ENCODE measurements around the gene COL4A1. TPM values are rescaled to one million over a fixed set of nuclear protein-coding genes. Genes with fewer than 3 reads are reported as not detected.

Gene COL4A1
- total RNA-seq, 2 experiments from 2014 or later = 0.08 to 0.16 TPM

DNA sequence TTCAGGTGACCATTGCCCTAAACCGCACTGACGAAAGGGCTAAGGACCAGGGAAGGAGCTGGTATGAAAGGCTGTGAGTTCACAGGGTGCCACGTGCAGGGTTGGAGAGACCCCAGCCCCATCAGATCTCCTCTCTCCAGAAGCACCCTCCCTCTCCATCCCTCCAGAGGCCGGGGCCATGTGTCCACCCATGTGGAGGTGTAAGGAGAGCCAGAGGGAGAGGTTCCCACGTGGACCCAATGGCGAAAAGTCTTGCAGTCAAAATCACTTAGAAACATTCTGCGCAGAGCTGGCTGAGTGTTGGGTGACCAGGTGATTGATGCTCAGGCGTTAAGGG, 168.3 kb downstream of the COL4A1 start:
- H3K27me3 Mint-ChIP-seq = peaks cover 40% of the 10 kb centered on the region
- H3K4me3 Mint-ChIP-seq = no peak overlapping the region

DNA sequence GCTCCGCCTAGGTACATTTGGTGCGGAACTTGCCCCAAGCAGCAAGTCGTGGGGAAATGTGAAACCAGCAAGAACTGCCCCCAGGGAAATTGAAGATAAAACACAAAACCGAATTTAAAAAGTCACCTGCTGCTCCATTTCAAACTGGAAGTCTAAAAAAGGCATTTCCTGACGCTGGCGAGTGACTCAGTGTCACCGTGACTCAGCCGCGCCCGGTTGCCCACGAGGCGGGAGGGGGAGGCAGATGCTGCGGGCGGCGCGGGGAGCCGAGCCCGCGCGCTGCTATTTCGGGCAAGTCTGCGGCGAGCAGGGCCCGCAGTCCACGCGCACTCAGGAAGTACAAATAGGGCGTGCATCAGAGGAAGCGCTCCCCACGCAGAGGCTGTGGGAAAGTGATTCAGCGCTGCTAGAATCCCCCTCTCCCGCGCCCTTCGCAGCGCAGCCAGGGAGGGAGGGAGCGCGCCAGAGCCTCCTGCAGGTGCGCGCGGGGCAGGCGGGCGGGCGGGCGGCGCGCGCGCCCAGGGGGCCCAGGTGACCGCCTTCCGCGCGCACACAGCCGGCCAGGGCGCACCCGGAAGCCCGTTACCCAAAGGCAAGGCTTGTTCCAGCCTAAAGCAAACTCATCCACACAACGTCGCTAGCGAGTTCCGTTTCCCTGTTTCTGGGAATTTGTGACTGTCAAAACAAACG, 168.8 kb downstream of the COL4A1 start:
- Mint-ChIP-seq H3K4me3 (peak overlapping the region; percentile 77), H3K36me3 (ENCODE audit: low read depth) (no peaks in the 10 kb centered on the region), H3K27ac (no peak overlapping the region), H3K4me1 (ENCODE audit: low read depth) (peaks cover 12% of the 10 kb centered on the region), H3K9me3 (peaks cover 7% of the 10 kb centered on the region), H3K27me3 (peaks cover 45% of the 10 kb centered on the region)
- TF ChIP-seq, protein P1, sequence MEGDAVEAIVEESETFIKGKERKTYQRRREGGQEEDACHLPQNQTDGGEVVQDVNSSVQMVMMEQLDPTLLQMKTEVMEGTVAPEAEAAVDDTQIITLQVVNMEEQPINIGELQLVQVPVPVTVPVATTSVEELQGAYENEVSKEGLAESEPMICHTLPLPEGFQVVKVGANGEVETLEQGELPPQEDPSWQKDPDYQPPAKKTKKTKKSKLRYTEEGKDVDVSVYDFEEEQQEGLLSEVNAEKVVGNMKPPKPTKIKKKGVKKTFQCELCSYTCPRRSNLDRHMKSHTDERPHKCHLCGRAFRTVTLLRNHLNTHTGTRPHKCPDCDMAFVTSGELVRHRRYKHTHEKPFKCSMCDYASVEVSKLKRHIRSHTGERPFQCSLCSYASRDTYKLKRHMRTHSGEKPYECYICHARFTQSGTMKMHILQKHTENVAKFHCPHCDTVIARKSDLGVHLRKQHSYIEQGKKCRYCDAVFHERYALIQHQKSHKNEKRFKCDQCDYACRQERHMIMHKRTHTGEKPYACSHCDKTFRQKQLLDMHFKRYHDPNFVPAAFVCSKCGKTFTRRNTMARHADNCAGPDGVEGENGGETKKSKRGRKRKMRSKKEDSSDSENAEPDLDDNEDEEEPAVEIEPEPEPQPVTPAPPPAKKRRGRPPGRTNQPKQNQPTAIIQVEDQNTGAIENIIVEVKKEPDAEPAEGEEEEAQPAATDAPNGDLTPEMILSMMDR (IDR thresholded peaks at IDR 0.05) = no peak
- Histone ChIP-seq H3K4me3 (ENCODE audit: low read length) (peak overlapping the region; percentile 47), H3K27me3 (ENCODE audit: control insufficient read depth in 1 of 2, insufficient read depth in 2 of 2, low read length in 2 of 2) (peaks cover 13 to 24% of the 10 kb centered on the region in 2 experiments), H3K9me3 (ENCODE audit: control insufficient read depth in 1 of 2, insufficient read depth in 1 of 2, low read length in 2 of 2) (peaks cover 0 to 4% of the 10 kb centered on the region in 2 experiments), H3K27ac (ENCODE audit: low read depth in 1 of 2, low read length in 2 of 2) (no peak overlapping the region), H3K4me1 (ENCODE audit: insufficient read depth, low read length) (peaks cover 18% of the 10 kb centered on the region), H3K36me3 (ENCODE audit: insufficient read depth, low read length) (no peaks in the 10 kb centered on the region)
- peak; percentile 66 for ATAC-seq (ENCODE audit: poor library complexity)
- ChIA-PET POLR2A (no interaction called here), CTCF (no interaction called here)
- intact Hi-C loops (cut with DNase I, micrococcal nuclease) = no loop called here
- DNase-seq = peak in 11 of 14 experiments; percentile 12 to 79 (median 38)

More for the DNA sequence above, 168.3 kb downstream of the COL4A1 start:
- Mint-ChIP-seq H3K36me3 (ENCODE audit: low read depth) (no peaks in the 10 kb centered on the region), H3K9me3 (peaks cover 7% of the 10 kb centered on the region), H3K27ac (no peak overlapping the region), H3K4me1 (ENCODE audit: low read depth) (peaks cover 12% of the 10 kb centered on the region)
- Histone ChIP-seq H3K9me3 (ENCODE audit: control insufficient read depth in 1 of 2, insufficient read depth in 1 of 2, low read length in 2 of 2) (peaks cover 0 to 4% of the 10 kb centered on the region in 2 experiments), H3K36me3 (ENCODE audit: insufficient read depth, low read length) (no peaks in the 10 kb centered on the region), H3K4me3 (ENCODE audit: low read length) (no peak overlapping the region), H3K4me1 (ENCODE audit: insufficient read depth, low read length) (peaks cover 18% of the 10 kb centered on the region), H3K27me3 (ENCODE audit: control insufficient read depth in 1 of 2, insufficient read depth in 2 of 2, low read length in 2 of 2) (peaks cover 9 to 24% of the 10 kb centered on the region in 2 experiments), H3K27ac (ENCODE audit: low read depth in 1 of 2, low read length in 2 of 2) (no peak overlapping the region)
- ATAC-seq (ENCODE audit: poor library complexity) (no peak), DNase-seq (no peak)
- TF ChIP-seq, protein P1 (IDR thresholded peaks at IDR 0.05) = no peak
- intact Hi-C loops (cut with DNase I, micrococcal nuclease) = no loop called here
- ChIA-PET CTCF (no interaction called here), POLR2A (no interaction called here)

DNA sequence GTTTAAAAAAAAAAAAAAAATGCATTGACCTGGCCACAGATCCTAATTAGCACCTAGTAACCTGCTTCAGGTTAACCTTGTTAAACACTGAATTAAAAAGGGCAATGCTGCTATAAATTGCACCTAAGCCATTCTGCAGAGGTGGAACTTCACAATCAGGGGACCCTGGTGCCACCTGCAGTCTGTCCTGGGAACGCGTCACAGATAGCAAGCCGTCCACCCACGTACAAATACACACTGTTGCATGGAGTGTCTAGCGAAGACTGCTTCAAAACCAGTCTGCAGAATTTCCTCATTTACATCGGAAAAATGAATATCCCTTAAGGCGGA, 169.3 kb downstream of the COL4A1 start:
- Mint-ChIP-seq H3K4me1 (ENCODE audit: low read depth) (peaks cover 12% of the 10 kb centered on the region), H3K4me3 (peak overlapping the region; percentile 77), H3K9me3 (peaks cover 3% of the 10 kb centered on the region), H3K27me3 (peaks cover 48% of the 10 kb centered on the region), H3K27ac (no peak overlapping the region), H3K36me3 (ENCODE audit: low read depth) (no peaks in the 10 kb centered on the region)
- ATAC-seq (ENCODE audit: poor library complexity) = peak; percentile 21
- ChIA-PET CTCF (no interaction called here), POLR2A (no interaction called here)
- Histone ChIP-seq H3K27me3 (ENCODE audit: control insufficient read depth in 1 of 2, insufficient read depth in 2 of 2, low read length in 2 of 2) (peaks cover 16 to 24% of the 10 kb centered on the region in 2 experiments), H3K36me3 (ENCODE audit: insufficient read depth, low read length) (no peaks in the 10 kb centered on the region), H3K9me3 (ENCODE audit: control insufficient read depth in 1 of 2, insufficient read depth in 1 of 2, low read length in 2 of 2) (peaks cover 0 to 4% of the 10 kb centered on the region in 2 experiments), H3K27ac (ENCODE audit: low read depth in 1 of 2, low read length in 2 of 2) (no peak overlapping the region), H3K4me3 (ENCODE audit: low read length) (peak overlapping the region; percentile 47), H3K4me1 (ENCODE audit: insufficient read depth, low read length) (peaks cover 18% of the 10 kb centered on the region)
- peak in 2 of 14 experiments; percentile 11 to 41 for DNase-seq
- intact Hi-C loops (cut with DNase I, micrococcal nuclease) = no loop called here
- TF ChIP-seq, protein P1 (IDR thresholded peaks at IDR 0.05) = no peak

Data from CD4-positive, alpha-beta T cell (primary cell).